ENCODE results near the gene SPTBN4. TPM values are rescaled to one million over a fixed set of nuclear protein-coding genes. Genes with fewer than 3 reads are reported as not detected.
"Not testable (repeated sequence)": the region's sequence is repeated elsewhere in the genome, so short reads cannot be mapped to it uniquely, and the experiment has no call there.

Gene SPTBN4
- total RNA-seq, 1 donor from 2014 or later: 0.41 TPM

GRCh38 chr19:40560092-40560507 is 93.3 kb downstream of the SPTBN4 start:
- Histone ChIP-seq H3K79me2 (ENCODE audit: insufficient read depth, low read length) (no peaks in the 10 kb centered on the region), H3K36me3 (ENCODE audit: insufficient read depth, low read length) (no peaks in the 10 kb centered on the region), H3K4me3 (ENCODE audit: insufficient read depth, low read depth, low read length) (no peak overlapping the region), H3K4me2 (ENCODE audit: low read length) (no peak overlapping the region), H2AFZ (ENCODE audit: low read depth, low read length) (no peak overlapping the region), H3K4me1 (ENCODE audit: insufficient read depth, low read length) (no peaks in the 10 kb centered on the region), H4K20me1 (ENCODE audit: insufficient read depth, low read length) (no peaks in the 10 kb centered on the region), H3K27ac (ENCODE audit: low read depth, low read length) (no peak overlapping the region), H3K9me3 (ENCODE audit: insufficient read depth, low read depth, low read length) (no peaks in the 10 kb centered on the region), H3K27me3 (ENCODE audit: insufficient read depth, low read length) (peaks cover 18% of the 10 kb centered on the region), H3K9ac (ENCODE audit: low read length) (no peak overlapping the region)
- no peak for FAIRE-seq
- no peaks in the 10 kb centered on the region for H3K9me3 Mint-ChIP-seq (ENCODE audit: unreplicated experiment)
- no peak for DNase-seq (ENCODE audit: low read depth)
- no peak overlapping the region for H3K4me3 Mint-ChIP-seq (ENCODE audit: unreplicated experiment)
- TF ChIP-seq, protein P1, sequence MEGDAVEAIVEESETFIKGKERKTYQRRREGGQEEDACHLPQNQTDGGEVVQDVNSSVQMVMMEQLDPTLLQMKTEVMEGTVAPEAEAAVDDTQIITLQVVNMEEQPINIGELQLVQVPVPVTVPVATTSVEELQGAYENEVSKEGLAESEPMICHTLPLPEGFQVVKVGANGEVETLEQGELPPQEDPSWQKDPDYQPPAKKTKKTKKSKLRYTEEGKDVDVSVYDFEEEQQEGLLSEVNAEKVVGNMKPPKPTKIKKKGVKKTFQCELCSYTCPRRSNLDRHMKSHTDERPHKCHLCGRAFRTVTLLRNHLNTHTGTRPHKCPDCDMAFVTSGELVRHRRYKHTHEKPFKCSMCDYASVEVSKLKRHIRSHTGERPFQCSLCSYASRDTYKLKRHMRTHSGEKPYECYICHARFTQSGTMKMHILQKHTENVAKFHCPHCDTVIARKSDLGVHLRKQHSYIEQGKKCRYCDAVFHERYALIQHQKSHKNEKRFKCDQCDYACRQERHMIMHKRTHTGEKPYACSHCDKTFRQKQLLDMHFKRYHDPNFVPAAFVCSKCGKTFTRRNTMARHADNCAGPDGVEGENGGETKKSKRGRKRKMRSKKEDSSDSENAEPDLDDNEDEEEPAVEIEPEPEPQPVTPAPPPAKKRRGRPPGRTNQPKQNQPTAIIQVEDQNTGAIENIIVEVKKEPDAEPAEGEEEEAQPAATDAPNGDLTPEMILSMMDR (IDR thresholded peaks at IDR 0.05; ENCODE audit: insufficient read depth, low read depth, low read length): no peak
- TF ChIP-seq EZH2 (IDR thresholded peaks at IDR 0.05; ENCODE audit: insufficient read depth, low read length): no peak
- H3K4me1 Mint-ChIP-seq (ENCODE audit: low read depth, unreplicated experiment): no peaks in the 10 kb centered on the region
- peaks cover 52% of the 10 kb centered on the region for H3K27me3 Mint-ChIP-seq (ENCODE audit: low read depth, unreplicated experiment)
- no peaks in the 10 kb centered on the region for H3K36me3 Mint-ChIP-seq (ENCODE audit: low read depth, unreplicated experiment)
- no peak overlapping the region for H3K27ac Mint-ChIP-seq (ENCODE audit: unreplicated experiment)

DNA sequence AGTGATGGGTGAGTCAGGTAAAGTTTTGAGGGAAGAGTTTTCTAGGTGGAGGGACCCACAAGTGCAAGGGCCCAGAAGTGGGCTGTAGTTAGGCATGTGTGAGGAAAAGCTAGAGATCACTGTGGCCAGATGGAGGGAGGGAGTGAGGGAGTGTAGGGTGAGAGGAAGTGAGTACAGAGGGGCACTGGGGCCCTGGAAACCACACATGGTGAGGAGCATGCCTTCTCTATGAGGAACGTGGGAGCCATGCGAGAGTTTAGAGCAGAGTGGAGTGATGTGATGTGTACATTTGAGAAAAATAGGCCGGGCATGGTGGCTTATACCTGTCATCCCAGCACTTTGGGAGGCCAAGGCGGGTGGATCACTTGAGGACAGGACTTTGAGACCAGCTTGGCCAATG is 95.1 kb downstream of the SPTBN4 start:
- TF ChIP-seq, protein P1 (IDR thresholded peaks at IDR 0.05; ENCODE audit: insufficient read depth, low read depth, low read length): no peak
- TF ChIP-seq EZH2 (IDR thresholded peaks at IDR 0.05; ENCODE audit: insufficient read depth, low read length): no peak
- DNase-seq (ENCODE audit: low read depth) (no peak), FAIRE-seq (no peak)
- peaks cover 47% of the 10 kb centered on the region for H3K27me3 Mint-ChIP-seq (ENCODE audit: low read depth, unreplicated experiment)
- Histone ChIP-seq H3K36me3 (ENCODE audit: insufficient read depth, low read length) (no peaks in the 10 kb centered on the region), H3K9ac (ENCODE audit: low read length) (no peak overlapping the region), H2AFZ (ENCODE audit: low read depth, low read length) (no peak overlapping the region), H4K20me1 (ENCODE audit: insufficient read depth, low read length) (no peaks in the 10 kb centered on the region), H3K4me1 (ENCODE audit: insufficient read depth, low read length) (no peaks in the 10 kb centered on the region), H3K4me3 (ENCODE audit: insufficient read depth, low read depth, low read length) (no peak overlapping the region), H3K27ac (ENCODE audit: low read depth, low read length) (no peak overlapping the region), H3K9me3 (ENCODE audit: insufficient read depth, low read depth, low read length) (no peaks in the 10 kb centered on the region), H3K79me2 (ENCODE audit: insufficient read depth, low read length) (no peaks in the 10 kb centered on the region), H3K4me2 (ENCODE audit: low read length) (no peak overlapping the region), H3K27me3 (ENCODE audit: insufficient read depth, low read length) (peaks cover 20% of the 10 kb centered on the region)
- H3K4me3 Mint-ChIP-seq (ENCODE audit: unreplicated experiment): no peak overlapping the region
- no peaks in the 10 kb centered on the region for H3K36me3 Mint-ChIP-seq (ENCODE audit: low read depth, unreplicated experiment)
- no peaks in the 10 kb centered on the region for H3K4me1 Mint-ChIP-seq (ENCODE audit: low read depth, unreplicated experiment)
- no peak overlapping the region for H3K27ac Mint-ChIP-seq (ENCODE audit: unreplicated experiment)
- no peaks in the 10 kb centered on the region for H3K9me3 Mint-ChIP-seq (ENCODE audit: unreplicated experiment)

- peaks cover 32% of the 10 kb centered on the region for H3K27me3 ChIP-seq (ENCODE audit: insufficient read depth, low read length)
- FAIRE-seq; H3K4me3 ChIP-seq (ENCODE audit: insufficient read depth, low read depth, low read length); H3K9me3 Mint-ChIP-seq (ENCODE audit: unreplicated experiment); H3K4me2 ChIP-seq (ENCODE audit: low read length); H3K4me1 Mint-ChIP-seq (ENCODE audit: low read depth, unreplicated experiment); H3K9ac ChIP-seq (ENCODE audit: low read length); H3K36me3 ChIP-seq (ENCODE audit: insufficient read depth, low read length); H3K27ac ChIP-seq (ENCODE audit: low read depth, low read length); H2AFZ ChIP-seq (ENCODE audit: low read depth, low read length); H3K9me3 ChIP-seq (ENCODE audit: insufficient read depth, low read depth, low read length); H4K20me1 ChIP-seq (ENCODE audit: insufficient read depth, low read length); H3K79me2 ChIP-seq (ENCODE audit: insufficient read depth, low read length); H3K36me3 Mint-ChIP-seq (ENCODE audit: low read depth, unreplicated experiment); H3K27ac Mint-ChIP-seq (ENCODE audit: unreplicated experiment); DNase-seq (ENCODE audit: low read depth); H3K4me1 ChIP-seq (ENCODE audit: insufficient read depth, low read length); H3K4me3 Mint-ChIP-seq (ENCODE audit: unreplicated experiment): not testable (repeated sequence)
- peaks cover 51% of the 10 kb centered on the region for H3K27me3 Mint-ChIP-seq (ENCODE audit: low read depth, unreplicated experiment)
Observed at GRCh38 chr19:40564535-40564934, 97.7 kb downstream of the SPTBN4 start.

Measured in astrocyte (in vitro differentiated cells and primary cell).